Glomerular visceral epithelial cell (primary cell): ENCODE results near the gene POLQ.
"Not testable (repeated sequence)": the region's sequence is repeated elsewhere in the genome, so short reads cannot be mapped to it uniquely, and the experiment has no call there.

Source experiments
- DNase-seq: peaks from one replicate; pipeline ENCODE4 v3.0.0-alpha.2; 2016; ENCODE audit errors: extremely low spot score

Gene POLQ

GRCh38 chr3:121508389-121508788 is 37.4 kb downstream of the POLQ start:
- DNase-seq = no peak

- no peak for DNase-seq
Measured at GRCh38 chr3:121505256-121505655, 40.5 kb downstream of the POLQ start.

- no peak for DNase-seq
Measured at GRCh38 chr3:121504618-121505017, 41.2 kb downstream of the POLQ start.

- no peak for DNase-seq
Measured at GRCh38 chr3:121496786-121497185, 49.0 kb downstream of the POLQ start.

- no peak for DNase-seq
Measured at GRCh38 chr3:121493431-121493830, 52.4 kb downstream of the POLQ start.

GRCh38 chr3:121491683-121492320 is 54.0 kb downstream of the POLQ start:
- no peak for DNase-seq

GRCh38 chr3:121490161-121490560 is 55.6 kb downstream of the POLQ start:
- DNase-seq = no peak

- DNase-seq = no peak
Measured at GRCh38 chr3:121488628-121489027, 57.2 kb downstream of the POLQ start.

GRCh38 chr3:121483290-121483689 is 62.5 kb downstream of the POLQ start:
- peak; percentile 6 for DNase-seq

- peak; percentile 28 for DNase-seq
Measured at GRCh38 chr3:121482660-121483059, 63.1 kb downstream of the POLQ start.

- DNase-seq = no peak
Measured at GRCh38 chr3:121481106-121481880, 64.5 kb downstream of the POLQ start.

- DNase-seq = peak; percentile 4
Measured at GRCh38 chr3:121477589-121477988, 68.2 kb downstream of the POLQ start.

GRCh38 chr3:121473001-121473400 is 72.8 kb downstream of the POLQ start:
- no peak for DNase-seq

GRCh38 chr3:121467085-121467484 is 78.7 kb downstream of the POLQ start:
- no peak for DNase-seq

- DNase-seq = no peak
Measured at GRCh38 chr3:121463745-121464144, 82.0 kb downstream of the POLQ start.

- no peak for DNase-seq
Measured at GRCh38 chr3:121462565-121462964, 83.2 kb downstream of the POLQ start.

GRCh38 chr3:121451752-121452151 is 94.0 kb downstream of the POLQ start:
- not testable (repeated sequence) for DNase-seq

- DNase-seq = no peak
Measured at GRCh38 chr3:121443456-121443855, 102.3 kb downstream of the POLQ start.

- DNase-seq = no peak
Measured at GRCh38 chr3:121436641-121437040, 109.1 kb downstream of the POLQ start.

GRCh38 chr3:121436074-121436473 is 109.7 kb downstream of the POLQ start:
- no peak for DNase-seq

- DNase-seq = peak; percentile 52
Measured at GRCh38 chr3:121431726-121432517, 113.9 kb downstream of the POLQ start.

GRCh38 chr3:121430664-121431215 is 115.0 kb downstream of the POLQ start:
- no peak for DNase-seq
